Left lung (tissue), 10 donors: ENCODE data around the gene NAPEPLD. TPM values are rescaled to one million over a fixed set of nuclear protein-coding genes. Genes with fewer than 3 reads are reported as not detected.
A peak's percentile ranks its signal among the peaks of the same experiment; 100 is the strongest.
"Not testable (repeated sequence)": the region's sequence is repeated elsewhere in the genome, so short reads cannot be mapped to it uniquely, and the experiment has no call there.

Experiments used
- ATAC-seq: fragments of 200-7000 bp; cut with Tn5 transposase; one replicate; pipeline ENCODE4 v1.9.1; 2020; ENCODE audit warnings: moderate library complexity
- DNase-seq, 4 donors: peaks; one replicate each; pipeline ENCODE4 v3.0.0-alpha.2; 2013 to 2020
- H3K27ac ChIP-seq, 2 donors: fragments of 200-600 bp; sonication (generic) in 1 of 2; one replicate each; pipeline versions ENCODE4 v1.5.0 to v1.8.0; 2020 to 2021
- H3K27me3 ChIP-seq, 2 donors: fragments of 200-600 bp; sonication (generic) in 1 of 2; one replicate each; pipeline versions ENCODE4 v1.5.0 to v1.8.0; 2020 to 2021
- H3K36me3 ChIP-seq, 2 donors: fragments of 200-600 bp; sonication (generic) in 1 of 2; one replicate each; pipeline versions ENCODE4 v1.5.0 to v1.8.0; 2020 to 2021
- H3K4me1 ChIP-seq, 2 donors: fragments of 200-600 bp; one replicate each; pipeline ENCODE4 v1.8.0; 2021
- H3K4me3 ChIP-seq, 2 donors: fragments of 200-600 bp; sonication (generic) in 1 of 2; one replicate each; pipeline versions ENCODE4 v1.5.0 to v1.8.0; 2020 to 2021; ENCODE audit warnings: mild to moderate bottlenecking in 1 of 2
- H3K9me3 ChIP-seq, 2 donors: fragments of 200-600 bp; sonication (generic) in 1 of 2; one replicate each; pipeline versions ENCODE4 v1.5.0 to v1.8.0; 2020 to 2021
- intact Hi-C, 2 donors: fragments of 100-400 bp; cut with DNase I; formaldehyde crosslinking; loops; one replicate each; pipeline versions ENCODE4 v1.11.2 to v1.14.2; 2022
- polyA plus RNA-seq, 6 donors: library from polyadenylated mRNA; unstranded; fragments of 120-200 nt; gene quantifications; one replicate each; pipeline ENCODE4 v1.2.1, GENCODE V29; 2013; ENCODE audit not compliant: insufficient read length in 6 of 6
- total RNA-seq, 2 donors: library from RNA; stranded (reverse); fragmentation: NEBNext Ultra II Directional; extraction: Animal tissue kit (Norgen Biotek cat#: 25700); gene quantifications; one replicate each; pipeline ENCODE4 v1.2.1, GENCODE V29; 2021
- TF ChIP-seq, protein P1 (sequence below), 2 donors: fragments of 200-600 bp; sonication (generic) in 1 of 2; IDR thresholded peaks; one replicate each; pipeline versions ENCODE4 v1.5.0 to v1.8.0; 2021; ENCODE audit warnings: antibody characterized with exemption in 2 of 2
- donor health status: DM: no; HTN: yes; CAD: no.
- donor health status: DM: no; HTN: no; CAD: no.

Gene NAPEPLD
- total and polyA plus RNA-seq, 8 donors: 15.9 to 37.7 (median 30.5) TPM

- H3K36me3 ChIP-seq, ATAC-seq, H3K27ac ChIP-seq, intact Hi-C loops, DNase-seq, H3K4me1 ChIP-seq, H3K27me3 ChIP-seq, H3K9me3 ChIP-seq, H3K4me3 ChIP-seq: not testable (repeated sequence)
Measured at GRCh38 chr7:103159072-103159471, 10.2 kb upstream of the NAPEPLD start.

DNA sequence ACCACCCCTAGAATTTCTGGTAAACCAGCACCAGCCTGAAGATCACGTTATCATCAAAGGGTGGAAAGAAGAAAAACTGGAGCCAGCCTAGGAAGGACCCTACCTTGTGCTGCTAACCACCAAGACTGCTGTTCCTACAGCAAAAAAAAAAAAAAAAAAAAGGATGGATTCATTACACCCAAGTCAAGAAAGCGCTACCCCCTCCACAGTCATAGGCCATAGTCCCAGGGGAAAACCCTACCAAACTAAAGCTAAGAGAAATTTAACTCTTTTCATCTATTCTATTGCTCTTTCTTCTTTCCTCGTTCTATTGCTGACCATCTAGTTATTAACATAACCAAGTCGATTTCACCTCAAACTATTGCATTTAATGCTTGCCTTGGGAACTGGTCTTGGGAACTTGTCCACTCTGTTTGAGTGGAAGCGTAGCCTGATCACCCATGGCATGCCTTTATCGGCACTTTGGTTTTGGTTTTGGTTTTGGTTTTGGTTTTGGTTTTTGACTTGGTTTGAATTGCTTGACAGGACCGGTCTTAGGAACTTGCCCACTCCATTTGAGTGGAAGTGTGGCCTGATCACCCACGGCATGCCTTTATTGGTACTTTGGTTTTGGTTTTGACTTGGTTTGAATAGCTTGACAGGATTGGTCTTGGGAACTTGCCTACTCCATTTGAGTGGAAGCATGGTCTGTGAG is 6.6 kb upstream of the NAPEPLD start:
- peak; percentile 50 for ATAC-seq

DNA sequence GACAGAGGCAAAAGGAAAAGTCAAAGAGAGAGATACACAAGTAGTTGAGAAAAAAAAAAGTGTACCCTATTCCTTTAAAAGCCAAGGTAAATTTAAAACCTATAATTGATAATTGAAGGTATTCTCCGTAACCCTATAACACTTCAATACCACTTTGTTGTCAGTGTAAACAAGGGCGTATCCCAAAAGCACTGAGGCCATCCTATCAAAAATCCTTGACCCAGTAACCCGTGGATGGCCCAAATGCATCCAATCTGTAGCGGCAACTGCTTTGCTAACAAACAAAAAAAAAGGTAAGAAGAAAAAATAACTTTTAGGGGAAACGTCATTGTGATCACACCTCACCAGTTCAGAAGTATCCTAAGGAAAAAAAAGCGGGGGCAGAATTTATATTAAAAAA is 5.1 kb upstream of the NAPEPLD start:
- DNase-seq (no peak), ATAC-seq (no peak)
- TF ChIP-seq, protein P1, sequence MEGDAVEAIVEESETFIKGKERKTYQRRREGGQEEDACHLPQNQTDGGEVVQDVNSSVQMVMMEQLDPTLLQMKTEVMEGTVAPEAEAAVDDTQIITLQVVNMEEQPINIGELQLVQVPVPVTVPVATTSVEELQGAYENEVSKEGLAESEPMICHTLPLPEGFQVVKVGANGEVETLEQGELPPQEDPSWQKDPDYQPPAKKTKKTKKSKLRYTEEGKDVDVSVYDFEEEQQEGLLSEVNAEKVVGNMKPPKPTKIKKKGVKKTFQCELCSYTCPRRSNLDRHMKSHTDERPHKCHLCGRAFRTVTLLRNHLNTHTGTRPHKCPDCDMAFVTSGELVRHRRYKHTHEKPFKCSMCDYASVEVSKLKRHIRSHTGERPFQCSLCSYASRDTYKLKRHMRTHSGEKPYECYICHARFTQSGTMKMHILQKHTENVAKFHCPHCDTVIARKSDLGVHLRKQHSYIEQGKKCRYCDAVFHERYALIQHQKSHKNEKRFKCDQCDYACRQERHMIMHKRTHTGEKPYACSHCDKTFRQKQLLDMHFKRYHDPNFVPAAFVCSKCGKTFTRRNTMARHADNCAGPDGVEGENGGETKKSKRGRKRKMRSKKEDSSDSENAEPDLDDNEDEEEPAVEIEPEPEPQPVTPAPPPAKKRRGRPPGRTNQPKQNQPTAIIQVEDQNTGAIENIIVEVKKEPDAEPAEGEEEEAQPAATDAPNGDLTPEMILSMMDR (IDR thresholded peaks at IDR 0.05): no peak
- Histone ChIP-seq H3K9me3 (no peaks in the 10 kb centered on the region), H3K4me3 (no peak overlapping the region), H3K36me3 (no peaks in the 10 kb centered on the region), H3K4me1 (peaks cover 0 to 6% of the 10 kb centered on the region in 2 donors), H3K27ac (no peak overlapping the region), H3K27me3 (no peaks in the 10 kb centered on the region)
- intact Hi-C loops: no loop called here

More for the DNA sequence above, 6.6 kb upstream of the NAPEPLD start:
- H3K27ac ChIP-seq, DNase-seq, H3K36me3 ChIP-seq, H3K9me3 ChIP-seq, H3K4me1 ChIP-seq, intact Hi-C loops, H3K27me3 ChIP-seq, H3K4me3 ChIP-seq: not testable (repeated sequence)

GRCh38 chr7:103152744-103153617 is 4.1 kb upstream of the NAPEPLD start:
- DNase-seq: peak in 1 of 4 donors; percentile 70
- ATAC-seq: not testable (repeated sequence)

DNA sequence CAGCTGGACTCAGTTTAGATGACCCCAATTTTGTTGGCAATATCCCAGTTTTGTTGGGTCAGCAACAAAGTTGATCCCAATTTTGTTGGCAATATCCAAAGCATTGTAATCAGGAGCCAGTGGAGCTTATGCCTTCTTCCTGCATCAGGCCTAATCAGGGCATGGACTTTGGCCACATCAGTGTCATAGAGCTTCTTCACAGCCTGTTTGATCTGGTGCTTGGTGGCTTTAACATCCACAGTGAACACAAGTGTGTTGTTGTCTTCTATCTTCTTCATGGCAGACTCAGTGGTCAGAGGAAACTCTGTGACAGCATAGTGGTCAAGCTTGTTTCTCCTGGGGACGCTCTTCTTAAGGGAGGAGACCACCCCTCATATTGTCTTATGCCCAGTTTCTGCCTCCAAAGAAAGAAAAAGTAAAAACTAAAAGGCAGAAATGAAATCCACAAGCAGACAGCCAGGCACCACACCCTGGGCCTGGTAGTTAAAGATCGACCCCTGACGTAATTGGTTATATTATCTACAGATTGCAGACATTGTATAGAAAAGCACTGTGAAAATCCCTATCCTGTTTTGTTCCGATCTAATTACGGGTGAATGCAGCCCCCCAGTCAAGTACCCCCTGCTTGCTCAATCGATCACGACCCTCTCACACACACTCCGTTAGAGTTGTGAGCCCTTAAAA is 3.2 kb upstream of the NAPEPLD start:
- H3K27me3 ChIP-seq, intact Hi-C loops, H3K9me3 ChIP-seq, DNase-seq, H3K4me3 ChIP-seq, H3K36me3 ChIP-seq, H3K27ac ChIP-seq, ATAC-seq: not testable (repeated sequence)
- peaks cover 0 to 17% of the 10 kb centered on the region in 2 donors for H3K4me1 ChIP-seq

More at GRCh38 chr7:103152744-103153617, 4.1 kb upstream of the NAPEPLD start:
- peaks cover 0 to 11% of the 10 kb centered on the region in 2 donors for H3K4me1 ChIP-seq
- H3K9me3 ChIP-seq, H3K27me3 ChIP-seq, intact Hi-C loops, H3K27ac ChIP-seq, H3K36me3 ChIP-seq, H3K4me3 ChIP-seq: not testable (repeated sequence)

- peaks cover 0 to 23% of the 10 kb centered on the region in 2 donors for H3K4me1 ChIP-seq
- ATAC-seq (peak; percentile 66), DNase-seq (peak in 2 of 4 donors; percentile 42 to 71)
- H3K36me3 ChIP-seq: no peaks in the 10 kb centered on the region
- H3K27ac ChIP-seq: peak overlapping the region; percentile 98
- H3K9me3 ChIP-seq: no peaks in the 10 kb centered on the region
- peak overlapping the region in 1 of 2 donors; percentile 66 for H3K4me3 ChIP-seq
- intact Hi-C loops: no loop called here
- TF ChIP-seq, protein P1 (IDR thresholded peaks at IDR 0.05): no peak
- H3K27me3 ChIP-seq: no peaks in the 10 kb centered on the region
Measured at GRCh38 chr7:103150192-103150591, 1.3 kb upstream of the NAPEPLD start.

- ATAC-seq (peak; percentile 5), DNase-seq (no peak)
- no peaks in the 10 kb centered on the region for H3K27me3 ChIP-seq
- peaks cover 0 to 23% of the 10 kb centered on the region in 2 donors for H3K4me1 ChIP-seq
- intact Hi-C loops: no loop called here
- H3K36me3 ChIP-seq: no peaks in the 10 kb centered on the region
- peak overlapping the region; percentile 64 to 66 for H3K4me3 ChIP-seq
- TF ChIP-seq, protein P1 (IDR thresholded peaks at IDR 0.05): no peak
- no peaks in the 10 kb centered on the region for H3K9me3 ChIP-seq
- peak overlapping the region; percentile 98 for H3K27ac ChIP-seq
Measured at GRCh38 chr7:103149808-103150180, 895 bp upstream of the NAPEPLD start.
